ENCODE data around the gene DOCK1. TPM values are rescaled to one million over a fixed set of nuclear protein-coding genes. Genes with fewer than 3 reads are reported as not detected.

The DOCK1 gene
- total RNA-seq, 2 donors from 2014 or later, result 46.7 to 50.8 TPM

DNA sequence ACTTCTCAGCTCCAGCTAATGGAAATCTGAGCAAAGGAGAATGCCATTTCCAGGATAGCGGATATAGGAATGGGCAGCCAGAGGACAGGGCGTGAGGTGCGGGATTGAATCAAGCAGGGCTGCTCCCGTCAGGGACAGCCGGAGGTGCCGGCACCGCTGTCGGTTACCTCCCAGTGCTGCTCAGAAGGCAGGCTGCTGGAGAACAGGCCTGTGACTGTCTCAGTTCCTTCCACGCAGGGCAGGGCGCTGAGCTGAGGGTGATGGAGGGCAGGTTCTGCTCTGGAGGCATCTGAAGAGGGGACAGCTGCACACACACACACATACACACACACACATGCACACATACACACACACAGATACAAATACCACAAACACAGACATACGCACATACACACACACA is 111.1 kb downstream of the DOCK1 start:
- intact Hi-C loops (cut with DNase I), result loop anchor here in 1 of 2 donors (10.0 kb wide), 1 partner anchor 112 kb away; the partner anchor contains the start of gene DOCK1

DNA sequence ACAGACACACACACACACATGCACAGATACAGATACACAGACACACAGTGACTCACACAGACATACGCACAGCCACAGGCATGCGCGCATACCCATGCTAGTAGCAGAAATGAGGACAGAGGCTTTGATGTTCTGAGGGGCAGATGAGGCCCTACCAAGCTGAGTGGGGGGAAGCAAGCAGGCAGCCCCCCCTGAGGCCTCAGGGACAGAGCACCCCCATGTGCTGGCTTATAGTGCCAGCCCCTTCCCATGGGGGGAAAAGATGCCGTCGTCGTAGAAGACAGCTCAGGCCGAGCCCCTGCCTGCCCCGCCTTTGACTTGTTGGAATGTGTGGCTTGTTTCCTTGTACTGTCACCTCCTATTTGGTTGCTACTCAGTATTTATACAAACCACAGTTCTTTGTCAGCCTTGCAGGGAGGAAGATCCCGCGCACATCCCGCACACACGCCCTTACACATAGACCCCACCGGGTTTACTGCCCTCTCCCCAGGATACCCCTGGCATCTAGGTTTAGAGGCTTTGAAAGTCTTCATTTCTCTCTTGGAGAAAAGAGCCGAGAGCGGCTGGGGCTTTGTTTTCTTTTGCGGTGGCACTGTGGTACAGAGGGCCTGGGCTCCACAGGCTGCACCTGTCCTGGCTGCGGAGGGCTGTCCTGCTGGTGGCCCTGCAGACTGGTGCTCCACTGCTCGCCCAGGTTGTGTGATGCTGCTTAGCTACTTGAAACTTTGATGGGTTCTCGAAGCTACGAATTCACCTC is 112.5 kb downstream of the DOCK1 start:
- intact Hi-C loops (cut with DNase I), result loop anchor here in 1 of 2 donors (10.0 kb wide), 1 partner anchor 113 kb away; the partner anchor contains the start of gene DOCK1
- no peak for DNase-seq (ENCODE audit: low spot score)

More for the DNA sequence above, 111.1 kb downstream of the DOCK1 start:
- no peak for DNase-seq (ENCODE audit: low spot score)

DNA sequence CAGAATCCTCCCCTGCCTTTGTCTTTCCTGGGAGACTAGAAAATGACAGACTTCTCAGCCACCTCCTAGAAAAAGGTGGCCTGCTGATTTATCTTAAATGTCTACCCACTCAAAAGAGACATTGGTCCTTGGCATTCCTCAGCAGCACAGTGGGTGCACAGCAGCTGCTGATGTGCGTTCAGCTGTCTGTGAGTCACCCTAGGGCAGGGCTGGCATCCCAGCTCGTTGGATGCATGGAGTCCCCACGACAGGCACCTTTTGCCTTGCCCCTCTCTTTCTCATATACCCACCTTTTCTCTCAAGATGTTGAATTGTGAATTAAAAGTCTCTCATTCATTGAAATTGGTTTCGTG is 113.0 kb downstream of the DOCK1 start:
- intact Hi-C loops (cut with DNase I), result loop anchor here in 1 of 2 donors (10.0 kb wide), 1 partner anchor 113 kb away; the partner anchor contains the start of gene DOCK1
- DNase-seq (ENCODE audit: low spot score), result no peak

DNA sequence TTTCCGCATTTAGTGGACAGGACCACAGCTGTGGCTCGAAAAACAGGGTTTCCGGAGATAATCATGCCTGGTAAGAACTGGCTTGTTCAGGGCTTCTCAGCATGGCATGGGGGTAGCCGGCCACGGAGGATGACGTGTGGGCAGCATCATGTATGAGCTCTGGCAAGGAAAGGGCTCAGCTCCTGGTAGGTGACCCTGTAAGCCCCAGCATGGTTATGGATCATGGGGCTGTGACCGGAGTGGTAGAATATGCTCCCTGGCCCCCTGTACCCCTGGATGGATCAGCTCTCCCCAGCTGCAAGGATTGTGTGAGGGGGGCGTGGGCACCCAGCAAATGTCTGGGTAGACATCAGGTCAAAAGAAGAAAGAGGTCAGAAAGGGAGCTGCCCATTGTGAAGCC is 113.5 kb downstream of the DOCK1 start:
- DNase-seq (ENCODE audit: low spot score), result no peak
- intact Hi-C loops (cut with DNase I), result loop anchor here in 1 of 2 donors (10.0 kb wide), 1 partner anchor 114 kb away; the partner anchor contains the start of gene DOCK1

DNA sequence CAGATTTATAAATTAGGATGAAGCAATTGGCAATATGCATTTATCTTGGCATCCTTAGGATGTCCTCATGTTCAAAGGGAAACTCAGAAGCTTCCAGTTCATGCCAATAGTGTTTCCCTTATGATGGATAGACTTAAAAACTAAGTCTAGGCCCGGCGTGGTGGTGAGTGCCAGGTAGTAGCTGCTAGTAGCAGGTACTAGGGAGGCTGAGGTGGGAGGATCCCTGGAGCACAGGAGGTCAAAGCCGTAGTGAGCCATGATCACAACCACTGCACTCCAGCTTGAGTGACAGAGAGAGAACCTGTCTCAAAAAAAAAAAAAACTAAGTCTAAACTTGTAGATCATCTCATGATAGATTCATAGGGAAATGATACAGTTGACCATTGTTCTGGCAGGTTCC is 115.0 kb downstream of the DOCK1 start:
- intact Hi-C loops (cut with DNase I), result no loop called here
- DNase-seq (ENCODE audit: low spot score), result no peak

DNA sequence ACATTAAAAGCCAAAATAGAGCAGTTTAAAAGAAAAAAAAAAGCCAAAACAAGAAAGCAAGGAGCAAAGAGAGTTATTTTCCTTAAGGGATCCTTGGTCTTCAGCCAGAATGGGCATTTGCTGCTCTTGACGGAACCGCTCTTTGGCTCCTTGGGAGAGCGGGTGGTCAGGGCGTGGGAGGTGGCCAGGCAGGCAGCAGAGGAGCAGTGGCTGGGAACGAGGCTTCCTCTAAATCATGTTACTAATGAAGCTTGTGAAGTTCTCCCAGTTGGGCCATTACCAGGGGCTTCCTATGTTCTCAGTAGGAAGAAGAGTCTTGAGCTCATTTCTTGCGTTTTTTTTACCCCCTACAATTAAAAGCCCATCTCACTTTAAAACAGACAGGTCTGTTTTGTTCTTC is 116.6 kb downstream of the DOCK1 start:
- no peak for DNase-seq (ENCODE audit: low spot score)
- intact Hi-C loops (cut with DNase I), result no loop called here

DNA sequence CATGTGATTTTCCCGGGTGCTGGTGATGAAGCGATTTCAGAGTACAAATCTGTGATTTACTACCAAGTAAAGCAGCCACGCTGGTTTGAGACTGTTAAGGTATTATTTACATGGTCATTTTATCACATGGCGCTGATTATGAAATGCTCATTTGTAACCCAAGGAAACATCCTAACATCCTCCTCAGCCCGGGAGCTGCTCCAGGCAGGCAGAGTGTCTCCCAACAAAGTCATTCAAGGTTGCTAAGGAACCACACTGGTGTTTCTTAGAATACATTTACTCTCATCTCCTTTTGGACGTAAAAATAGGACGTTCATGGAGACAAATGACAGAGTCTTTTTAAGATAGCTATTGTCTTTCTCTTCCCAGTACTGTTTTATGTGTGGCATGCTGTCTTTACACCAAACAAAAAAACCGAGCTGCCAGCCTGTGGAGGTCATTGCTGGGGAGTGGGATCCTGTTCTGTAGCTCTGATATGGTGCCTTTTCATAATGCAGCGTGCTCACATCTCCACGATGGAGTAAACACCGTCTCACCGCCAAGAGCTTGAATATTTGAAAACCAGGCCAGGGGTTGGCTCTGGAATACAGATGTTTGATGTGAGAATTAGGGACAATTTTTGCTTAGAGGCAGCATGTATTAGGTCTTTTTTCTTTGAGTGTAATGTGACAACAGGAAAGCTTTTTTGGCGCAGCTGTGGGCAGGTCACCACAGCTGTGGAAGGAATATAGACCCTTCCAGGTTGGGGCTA is 119.6 kb downstream of the DOCK1 start:
- intact Hi-C loops (cut with DNase I), result no loop called here
- no peak for DNase-seq (ENCODE audit: low spot score)

DNA sequence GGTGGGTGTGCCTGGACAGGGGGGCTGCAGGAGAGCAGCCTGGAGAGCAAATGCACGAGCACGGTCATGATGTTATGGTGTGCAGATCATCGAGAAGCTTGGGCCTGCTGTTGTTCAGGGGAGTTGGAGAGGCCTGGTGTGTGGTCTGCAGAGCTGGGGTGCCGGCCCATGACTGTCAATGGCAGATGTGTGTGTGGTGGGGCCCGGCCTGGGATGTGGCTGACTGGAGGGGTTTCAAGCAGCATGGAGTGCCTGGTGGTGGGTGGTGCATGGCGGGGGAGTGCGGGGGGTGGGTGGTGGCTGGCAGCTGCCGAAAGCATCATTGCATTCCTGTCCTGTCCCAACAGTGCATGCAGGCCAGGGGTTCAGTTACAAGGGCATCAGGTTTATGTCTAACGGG is 122.6 kb downstream of the DOCK1 start:
- no peak for DNase-seq (ENCODE audit: low spot score)

DNA sequence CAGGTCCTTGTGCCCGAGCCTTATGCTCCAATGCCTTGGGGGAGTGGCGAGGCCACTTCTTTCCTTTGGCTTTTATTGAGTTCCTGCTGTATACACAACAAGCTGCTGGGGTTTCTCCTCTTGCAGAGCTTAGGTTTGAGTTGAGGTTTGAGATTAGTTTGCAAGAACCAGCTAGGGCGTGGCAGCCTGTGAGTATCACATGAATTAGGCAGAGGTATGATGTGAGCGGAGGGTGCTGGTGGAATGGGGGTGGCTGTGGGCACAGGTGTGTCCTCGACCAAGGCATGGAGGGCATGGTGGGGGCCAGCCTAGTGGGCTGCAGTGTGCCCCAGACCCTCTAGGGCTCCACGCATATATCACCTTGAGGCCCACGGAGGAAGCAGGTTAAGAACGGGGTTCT is 123.3 kb downstream of the DOCK1 start:
- intact Hi-C loops (cut with DNase I), result no loop called here
- DNase-seq (ENCODE audit: low spot score), result no peak

More for the DNA sequence above, 122.6 kb downstream of the DOCK1 start:
- intact Hi-C loops (cut with DNase I), result no loop called here

DNA sequence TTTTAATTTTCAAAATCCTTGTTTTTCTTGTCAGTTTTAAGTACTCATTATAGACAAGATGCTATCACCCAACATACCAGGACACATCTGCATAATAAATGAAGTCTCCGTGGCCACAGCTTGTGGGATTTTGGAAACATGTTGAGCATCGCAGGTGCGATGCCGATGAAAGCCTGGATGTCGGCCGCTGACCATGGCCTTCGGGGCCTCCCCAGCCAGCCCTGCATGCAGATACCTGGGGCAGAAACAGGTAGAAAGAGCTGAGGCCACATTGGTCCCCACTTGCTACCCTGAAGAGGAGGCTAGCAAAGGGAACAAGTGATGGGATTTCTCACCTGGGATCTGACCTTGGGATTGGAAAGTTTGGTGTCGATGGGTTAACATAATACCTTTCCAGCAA is 123.8 kb downstream of the DOCK1 start:
- intact Hi-C loops (cut with DNase I), result no loop called here
- DNase-seq (ENCODE audit: low spot score), result no peak

DNA sequence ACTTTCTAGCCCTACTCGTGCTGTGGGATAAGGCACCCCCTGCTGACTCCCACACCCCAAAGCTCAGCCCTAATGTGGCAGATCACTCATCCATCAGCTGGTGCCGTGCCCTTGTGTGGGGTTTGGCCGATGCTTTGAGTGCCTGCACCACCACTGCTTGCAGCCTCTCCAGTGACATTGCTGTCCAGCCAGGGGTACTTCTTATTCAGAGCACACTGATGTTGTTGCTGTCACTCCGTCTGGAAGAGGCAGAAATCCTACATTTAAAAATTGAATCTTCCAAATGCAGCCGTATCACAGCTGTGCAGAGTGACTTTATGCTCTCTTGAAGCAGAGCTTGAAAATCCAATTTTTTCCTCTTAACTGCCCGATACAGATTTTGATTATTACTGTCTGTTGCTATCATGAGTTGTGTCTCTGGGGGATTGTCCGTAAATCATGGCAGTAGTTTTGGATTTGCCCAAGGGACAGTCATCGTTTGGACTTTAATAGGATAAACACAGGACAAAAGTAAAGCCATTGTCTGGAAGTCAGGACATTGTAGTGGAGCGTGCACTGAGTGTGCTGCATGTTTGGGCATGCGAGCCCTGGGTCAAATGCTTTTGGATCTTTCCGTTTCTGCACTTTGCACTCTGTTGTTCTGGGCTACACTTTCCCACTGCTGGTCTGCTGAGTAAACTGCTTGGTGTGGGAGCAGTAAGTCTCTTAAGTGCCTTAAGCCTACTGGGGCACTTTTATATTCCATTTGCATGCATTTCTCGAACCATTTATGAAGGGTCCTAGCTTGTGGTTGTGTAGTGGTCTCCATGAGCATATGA is 128.2 kb downstream of the DOCK1 start:
- DNase-seq (ENCODE audit: low spot score), result no peak
- intact Hi-C loops (cut with DNase I), result no loop called here

DNA sequence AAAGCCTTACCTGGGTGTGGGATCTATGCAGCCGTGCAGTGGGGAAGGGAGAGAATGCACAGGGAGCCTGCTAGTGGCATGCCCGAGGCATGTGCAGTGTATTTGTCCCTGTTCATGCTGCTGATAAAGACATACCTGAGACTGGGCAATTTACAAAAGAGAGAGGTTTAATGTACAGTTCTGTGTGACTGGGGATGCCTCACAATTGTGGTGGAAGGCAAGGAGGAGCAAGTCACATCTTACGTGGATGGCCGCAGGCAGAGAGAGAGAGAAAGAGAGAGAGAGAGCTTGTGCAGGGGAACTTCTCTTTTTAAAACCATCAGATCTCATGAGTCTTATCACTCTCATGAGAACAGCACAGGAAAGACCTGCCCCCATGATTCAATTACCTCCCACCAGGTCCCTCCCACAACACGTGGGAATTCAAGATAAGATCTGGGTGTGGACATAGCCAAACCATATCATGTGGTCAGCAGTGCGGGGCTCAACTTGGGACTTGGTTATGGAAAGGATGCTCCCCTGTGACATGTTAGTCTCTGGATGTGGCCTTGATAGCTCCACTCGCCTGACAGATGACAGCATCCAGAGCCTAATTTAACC is 128.9 kb downstream of the DOCK1 start:
- DNase-seq (ENCODE audit: low spot score), result no peak
- intact Hi-C loops (cut with DNase I), result no loop called here

DNA sequence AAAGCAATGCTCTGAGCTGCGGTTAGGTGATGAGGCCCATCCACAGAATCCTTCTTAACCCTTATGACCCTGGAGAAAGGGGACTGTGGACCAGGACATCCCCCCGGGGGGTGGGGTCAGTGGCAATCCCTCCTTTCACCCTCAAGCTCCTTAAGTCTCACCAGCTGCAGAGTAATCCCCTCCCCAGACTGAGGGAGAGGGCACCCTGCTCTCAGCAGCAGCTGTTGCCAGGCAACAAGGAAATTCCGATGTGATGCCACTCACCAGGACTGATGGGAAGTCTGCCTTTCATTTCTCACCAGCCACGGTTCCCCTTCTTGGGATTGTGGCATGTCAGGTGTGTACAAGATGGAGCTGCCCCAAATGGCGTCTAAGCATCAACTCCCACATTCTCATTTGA is 129.6 kb downstream of the DOCK1 start:
- intact Hi-C loops (cut with DNase I), result no loop called here
- DNase-seq (ENCODE audit: low spot score), result no peak

DNA sequence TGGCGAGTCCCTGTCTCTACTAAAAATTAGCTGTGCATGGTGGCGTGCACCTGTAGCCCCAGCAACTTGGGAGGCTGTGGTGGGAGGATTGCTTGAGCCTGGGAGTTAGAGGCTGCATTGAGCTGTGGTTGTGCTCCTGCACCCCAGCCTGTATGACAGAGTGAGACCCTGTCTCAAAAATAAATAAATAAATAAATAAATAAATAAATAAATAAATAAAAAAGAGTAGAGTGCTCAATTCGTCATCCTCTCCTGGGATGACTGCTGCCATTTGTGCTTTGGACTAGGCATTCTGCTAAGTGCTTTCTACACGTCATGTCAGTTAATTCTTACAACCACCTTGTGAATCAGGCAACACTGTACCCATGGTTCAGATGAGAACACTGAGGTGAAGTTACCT is 130.6 kb downstream of the DOCK1 start:
- intact Hi-C loops (cut with DNase I), result no loop called here
- no peak for DNase-seq (ENCODE audit: low spot score)

DNA sequence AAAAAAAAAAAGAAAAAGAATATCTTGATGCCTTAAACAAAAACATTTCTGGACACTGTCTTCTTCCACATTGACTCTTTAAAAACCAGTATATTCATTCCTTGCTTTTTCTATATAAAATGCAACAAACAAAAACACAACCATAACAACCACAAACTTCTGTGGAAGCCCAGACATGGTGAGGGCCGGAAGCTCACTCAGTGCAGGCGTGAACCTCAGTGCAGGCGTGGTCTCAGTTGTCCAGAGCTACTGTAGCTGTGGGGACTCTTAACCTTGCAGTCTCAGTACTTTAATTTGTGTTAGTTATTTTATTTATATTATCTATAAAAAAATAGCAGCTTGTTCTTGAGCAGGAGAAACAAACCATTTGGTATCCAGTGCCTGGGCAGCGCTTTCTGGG is 131.8 kb downstream of the DOCK1 start:
- DNase-seq (ENCODE audit: low spot score), result no peak
- intact Hi-C loops (cut with DNase I), result no loop called here

DNA sequence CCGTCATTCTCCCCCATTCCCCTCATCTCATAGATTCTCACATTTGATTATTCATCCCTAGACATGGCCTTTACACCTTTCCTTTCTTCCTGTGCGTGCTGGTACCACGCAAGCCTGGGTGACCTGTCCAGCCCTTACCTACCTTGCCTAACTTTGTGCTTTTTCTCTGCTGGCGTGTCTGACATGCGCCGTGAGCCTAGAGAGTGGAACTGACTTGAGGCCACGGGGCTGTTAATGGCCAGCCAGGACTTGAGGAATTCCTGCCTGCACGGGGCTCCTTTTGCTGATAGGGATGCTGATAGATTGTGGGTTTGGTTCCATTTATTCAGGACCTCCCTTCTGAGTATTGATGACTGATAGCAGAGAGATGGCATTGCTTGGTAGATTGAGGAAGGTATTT is 134.2 kb downstream of the DOCK1 start:
- no peak for DNase-seq (ENCODE audit: low spot score)
- intact Hi-C loops (cut with DNase I), result no loop called here

DNA sequence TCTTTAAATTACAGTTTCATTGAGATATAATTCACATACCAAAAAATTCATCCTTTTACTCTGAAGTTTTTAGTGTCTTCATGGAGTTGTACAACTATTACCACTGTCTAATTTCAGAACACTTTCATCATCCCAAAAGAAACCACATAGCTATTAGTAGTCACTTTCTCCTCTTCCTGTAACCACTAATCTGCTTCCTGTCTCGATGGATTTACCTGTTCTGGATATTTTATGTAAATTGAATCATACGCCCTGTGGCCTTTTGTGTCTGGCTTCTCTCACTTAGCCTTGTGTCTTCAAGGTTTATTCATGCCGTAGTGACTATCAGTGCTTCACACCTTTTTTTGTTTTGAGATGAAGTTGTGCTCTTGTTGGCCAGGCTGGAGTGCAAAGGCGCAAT is 135.5 kb downstream of the DOCK1 start:
- no peak for DNase-seq (ENCODE audit: low spot score)
- intact Hi-C loops (cut with DNase I), result no loop called here

DNA sequence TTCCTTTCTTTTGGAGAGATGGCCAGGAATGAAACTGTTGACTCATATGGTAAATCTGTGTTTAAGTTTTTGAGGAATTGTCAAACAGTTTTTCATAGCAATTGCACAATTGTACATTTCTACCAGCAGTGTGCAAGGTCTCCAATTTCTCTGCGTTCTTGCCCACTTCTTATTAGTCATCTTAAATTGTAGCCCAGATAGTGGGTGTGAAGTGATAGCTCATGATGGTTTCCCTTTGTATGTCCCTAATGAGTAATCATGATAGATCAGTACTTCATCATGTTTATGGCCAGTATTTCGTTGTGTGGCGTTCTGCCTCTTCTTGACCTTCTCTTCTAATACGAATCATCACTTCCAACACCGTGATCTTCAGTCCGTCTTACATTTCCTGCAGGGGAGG is 136.3 kb downstream of the DOCK1 start:
- DNase-seq (ENCODE audit: low spot score), result no peak
- intact Hi-C loops (cut with DNase I), result no loop called here

DNA sequence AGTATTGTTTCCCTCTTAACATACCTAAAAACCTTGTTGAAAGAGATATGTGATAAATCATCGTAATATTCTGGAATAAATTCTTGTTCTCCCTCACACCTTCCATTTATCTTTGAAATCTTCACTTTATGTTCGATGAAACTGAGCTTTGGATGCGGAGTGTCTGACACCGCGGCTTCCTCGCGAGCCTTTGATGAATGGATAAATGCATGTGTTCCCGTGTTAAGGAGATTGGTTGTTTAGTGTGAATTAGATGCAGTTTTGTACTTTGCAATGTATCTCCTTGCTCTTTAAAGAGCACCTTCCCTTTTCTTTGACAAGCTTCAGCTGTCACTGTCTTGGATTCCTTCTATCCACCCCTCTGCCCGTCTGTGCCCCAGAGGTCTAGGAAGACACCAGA is 138.1 kb downstream of the DOCK1 start:
- intact Hi-C loops (cut with DNase I), result no loop called here
- peak; percentile 58 for DNase-seq (ENCODE audit: low spot score)

DNA sequence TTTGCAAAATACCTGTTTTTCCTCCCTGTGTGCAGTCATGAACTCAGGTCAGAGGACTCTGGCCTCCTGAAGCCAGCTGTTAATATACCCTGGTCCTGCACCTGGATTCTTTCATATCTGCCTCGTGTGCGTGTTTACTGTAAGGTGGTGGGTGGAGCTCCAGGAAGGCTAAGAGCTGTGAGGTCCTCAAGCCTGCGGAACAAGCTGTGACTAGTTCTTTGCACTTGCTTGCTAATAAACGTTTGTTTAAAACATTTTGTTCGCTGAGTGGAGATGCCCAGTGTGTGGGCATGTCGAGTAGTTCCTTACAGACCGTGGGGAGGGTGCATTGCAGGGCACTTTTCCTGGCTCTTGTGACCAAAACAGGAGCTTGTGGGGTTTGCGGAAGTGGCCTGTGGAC is 139.0 kb downstream of the DOCK1 start:
- intact Hi-C loops (cut with DNase I), result no loop called here
- DNase-seq (ENCODE audit: low spot score), result no peak
